Epithelial cell of proximal tubule (primary cell): ENCODE data around the gene DTNB. TPM values are rescaled to one million over a fixed set of nuclear protein-coding genes. Genes with fewer than 3 reads are reported as not detected.

Experiments used
- DNase-seq: peaks from one replicate; pipeline ENCODE4 v3.0.0-alpha.2; 2011; ENCODE audit warnings: low read depth
- H3K4me3 ChIP-seq: 2 replicates; pipeline ENCODE4 v1.5.1; 2011; ENCODE audit warnings: low read depth, mild to moderate bottlenecking, low read length
- total RNA-seq: library from RNA; depleted of rRNA; stranded (reverse); fragments of >200 nt; gene quantifications from 2 replicates; pipeline ENCODE4 v1.2.3, GENCODE V29; 2015
- TF ChIP-seq, protein P1 (sequence below): conservative IDR thresholded peaks from 2 replicates; pipeline ENCODE4 v1.5.1; 2012; ENCODE audit warnings: low read depth, mild to moderate bottlenecking, low read length

The DTNB gene
- total RNA-seq, 1 donor from 2014 or later, result 4.8 TPM

DNA sequence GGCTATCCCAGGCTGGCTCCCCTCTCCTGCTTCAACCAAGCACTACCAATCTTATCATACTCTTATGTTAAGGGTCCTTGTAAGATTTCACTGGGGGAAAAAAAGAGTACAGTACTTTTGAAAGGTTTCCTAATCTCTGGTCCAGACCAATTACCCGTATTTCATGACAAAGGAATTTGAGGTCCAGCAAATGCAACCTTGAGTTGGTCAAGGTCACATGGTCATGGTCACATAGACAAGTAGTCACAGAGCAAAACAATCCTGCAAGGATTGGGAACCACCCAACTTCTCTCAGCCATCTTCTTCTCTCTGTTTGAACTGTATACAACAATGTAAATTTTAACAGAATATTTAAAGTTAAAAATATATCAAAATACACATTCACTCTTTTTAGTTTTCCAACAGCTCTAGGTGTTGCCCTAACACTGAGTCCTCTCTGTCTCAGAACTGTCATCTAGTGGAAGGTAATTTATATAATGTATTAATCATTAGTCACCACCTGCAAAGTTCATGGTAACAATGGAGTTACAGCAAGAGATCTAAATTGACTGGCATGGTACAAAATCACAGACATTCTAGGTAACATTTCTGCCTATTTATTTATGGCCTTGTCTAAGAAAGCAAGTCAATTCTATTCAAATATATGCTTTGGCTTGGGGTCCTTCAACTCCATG is 21.5 kb downstream of the DTNB start:
- DNase-seq, result no peak
- H3K4me3 ChIP-seq, result no peak overlapping the region
- TF ChIP-seq, protein P1, sequence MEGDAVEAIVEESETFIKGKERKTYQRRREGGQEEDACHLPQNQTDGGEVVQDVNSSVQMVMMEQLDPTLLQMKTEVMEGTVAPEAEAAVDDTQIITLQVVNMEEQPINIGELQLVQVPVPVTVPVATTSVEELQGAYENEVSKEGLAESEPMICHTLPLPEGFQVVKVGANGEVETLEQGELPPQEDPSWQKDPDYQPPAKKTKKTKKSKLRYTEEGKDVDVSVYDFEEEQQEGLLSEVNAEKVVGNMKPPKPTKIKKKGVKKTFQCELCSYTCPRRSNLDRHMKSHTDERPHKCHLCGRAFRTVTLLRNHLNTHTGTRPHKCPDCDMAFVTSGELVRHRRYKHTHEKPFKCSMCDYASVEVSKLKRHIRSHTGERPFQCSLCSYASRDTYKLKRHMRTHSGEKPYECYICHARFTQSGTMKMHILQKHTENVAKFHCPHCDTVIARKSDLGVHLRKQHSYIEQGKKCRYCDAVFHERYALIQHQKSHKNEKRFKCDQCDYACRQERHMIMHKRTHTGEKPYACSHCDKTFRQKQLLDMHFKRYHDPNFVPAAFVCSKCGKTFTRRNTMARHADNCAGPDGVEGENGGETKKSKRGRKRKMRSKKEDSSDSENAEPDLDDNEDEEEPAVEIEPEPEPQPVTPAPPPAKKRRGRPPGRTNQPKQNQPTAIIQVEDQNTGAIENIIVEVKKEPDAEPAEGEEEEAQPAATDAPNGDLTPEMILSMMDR, result no peak

DNA sequence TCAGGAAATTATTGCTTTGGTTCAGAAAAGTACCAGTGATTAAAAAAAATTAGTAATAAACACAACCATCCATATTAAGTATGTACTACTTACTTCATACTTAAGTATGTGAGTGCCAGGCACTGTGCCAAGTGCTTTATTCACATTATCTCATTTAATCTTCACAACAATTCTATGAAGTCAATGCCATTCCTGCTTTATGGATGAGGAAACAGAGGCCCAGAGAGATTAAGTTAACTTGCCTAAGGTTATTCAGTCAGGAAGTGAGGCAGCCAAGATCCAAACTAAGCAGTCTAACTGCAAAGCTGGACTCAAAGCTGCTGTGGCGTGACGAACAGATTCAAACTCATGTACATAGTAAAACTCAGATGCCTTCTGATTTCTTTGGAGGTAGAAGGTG is 22.3 kb downstream of the DTNB start:
- no peak for DNase-seq
- no peak overlapping the region for H3K4me3 ChIP-seq
- TF ChIP-seq, protein P1, result no peak

DNA sequence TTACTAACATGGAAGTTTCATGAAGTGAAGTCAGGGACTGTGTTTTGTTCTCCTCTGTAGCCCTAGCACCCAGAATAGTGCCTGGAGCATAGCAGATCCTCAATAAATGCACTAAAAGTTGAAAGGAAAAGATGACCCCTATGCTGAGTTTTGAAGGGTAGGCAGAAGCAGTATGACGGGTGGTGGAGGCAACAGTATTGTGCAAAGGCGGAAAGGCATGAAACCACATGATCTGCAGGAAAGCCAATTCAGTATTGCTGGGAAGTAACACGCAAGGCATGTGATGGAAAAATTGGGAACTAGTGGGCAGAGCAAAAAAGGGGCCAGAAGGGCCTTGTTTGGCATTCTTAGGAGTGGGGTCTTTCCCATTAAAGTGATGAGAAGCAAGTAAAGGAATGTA is 23.1 kb downstream of the DTNB start:
- DNase-seq, result no peak
- no peak overlapping the region for H3K4me3 ChIP-seq
- TF ChIP-seq, protein P1, result no peak

DNA sequence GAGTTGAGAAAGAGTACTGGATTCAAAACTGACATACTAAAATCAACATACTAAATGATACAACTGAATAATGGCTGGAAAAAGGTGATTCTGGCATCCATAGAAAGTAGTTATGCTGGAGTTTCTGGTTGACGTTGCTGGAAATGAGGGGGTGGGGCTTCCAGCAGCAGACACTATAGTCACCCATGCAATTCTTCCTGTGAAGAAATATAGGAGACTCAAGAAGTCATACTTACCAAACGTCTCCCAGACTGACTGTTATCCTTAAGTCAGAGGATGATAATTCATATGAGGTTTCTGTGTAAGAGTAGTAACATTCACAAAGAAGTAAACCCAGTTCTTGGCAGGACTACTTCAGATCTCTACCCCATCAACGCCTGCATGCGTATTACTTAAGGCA is 23.6 kb downstream of the DTNB start:
- H3K4me3 ChIP-seq, result no peak overlapping the region
- no peak for DNase-seq
- TF ChIP-seq, protein P1, result no peak

DNA sequence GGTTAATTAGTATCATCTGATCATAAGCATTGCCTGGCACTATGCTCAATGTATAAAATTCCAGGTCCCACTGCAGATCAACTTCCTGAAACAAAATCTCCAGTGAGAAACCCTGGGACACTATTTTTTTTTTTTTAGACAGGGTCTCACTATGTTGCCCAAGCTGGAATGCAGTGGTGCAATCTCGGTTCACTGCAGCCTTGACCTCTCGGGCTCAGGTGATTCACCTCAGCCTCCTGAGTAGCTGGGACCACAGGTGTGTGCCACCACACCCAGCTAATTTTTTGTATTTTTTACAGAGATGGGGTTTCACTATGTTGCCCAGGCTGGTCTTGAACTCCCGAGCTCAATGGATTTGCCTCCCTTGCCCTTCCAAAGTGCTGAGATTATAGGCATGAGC is 31.1 kb downstream of the DTNB start:
- DNase-seq, result no peak
- TF ChIP-seq, protein P1, result no peak
- no peak overlapping the region for H3K4me3 ChIP-seq

DNA sequence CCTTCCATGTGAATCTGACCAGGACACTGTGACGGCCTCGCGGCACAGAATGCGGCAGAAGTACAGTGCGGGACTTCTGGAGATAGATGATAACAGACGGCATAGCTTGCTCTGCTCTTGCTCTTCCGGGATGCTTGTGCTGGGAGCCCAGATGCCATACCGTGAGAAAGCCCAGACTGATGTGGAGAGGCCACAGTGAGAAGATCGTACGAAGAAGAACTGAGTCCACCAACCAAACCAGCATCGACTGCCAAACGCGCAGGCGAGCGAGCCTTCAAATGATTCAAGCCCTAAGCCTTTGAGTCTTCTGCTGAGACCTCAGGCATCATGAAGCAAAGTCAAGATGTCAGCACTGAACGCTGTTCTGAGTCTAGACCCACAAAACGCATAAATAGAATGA is 33.7 kb downstream of the DTNB start:
- TF ChIP-seq, protein P1, result no peak
- no peak overlapping the region for H3K4me3 ChIP-seq
- no peak for DNase-seq

DNA sequence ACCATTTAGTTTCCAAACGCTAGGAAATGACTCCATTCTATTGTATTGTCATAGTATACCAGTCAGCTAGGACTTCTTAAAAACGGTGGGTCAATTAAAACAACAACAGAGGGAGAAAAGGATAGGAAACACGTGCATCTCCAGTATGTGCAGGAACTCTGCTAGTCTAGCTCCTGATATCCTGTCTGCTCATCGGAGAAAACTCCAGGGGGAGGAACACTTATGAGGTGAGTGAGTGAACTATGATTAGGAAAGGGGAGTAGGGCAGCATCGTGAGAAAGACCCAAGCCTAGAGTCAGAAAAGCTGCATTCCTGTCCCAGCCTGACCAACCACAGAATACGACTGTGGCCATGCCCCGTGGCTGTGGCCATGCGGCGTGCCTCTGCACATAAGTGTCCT is 34.2 kb downstream of the DTNB start:
- no peak for DNase-seq
- H3K4me3 ChIP-seq, result no peak overlapping the region
- TF ChIP-seq, protein P1, result no peak
